K562 (cell line): ENCODE results near the gene CAPZB.

Experiments used
- BACH1 ChIP-seq: fragments of 200-800 bp; sonication (Bioruptor generic); IDR thresholded peaks from 2 replicates; pipeline ENCODE4 v1.6.1; 2016; ENCODE audit warnings: missing genetic modification characterization, missing compliant biosample characterization
- MAX ChIP-seq: sonication (generic); formaldehyde crosslinking; IDR thresholded peaks from 2 replicates; pipeline ENCODE4 v1.9.0; 2022; ENCODE audit warnings: mild to moderate bottlenecking, missing genetic modification reagents

- no peak for TF ChIP-seq BACH1 (tag)
- TF ChIP-seq MAX (CRISPR knock-in tag): no peak
These were observed 27.7 kb downstream of the CAPZB start for GRCh38 chr1:19457607-19458006.
